CD14-positive monocyte (primary cell): ENCODE data around the gene AMACR. TPM values are rescaled to one million over a fixed set of nuclear protein-coding genes. Genes with fewer than 3 reads are reported as not detected.

Source experiments
- DNase-seq, 3 donors: peaks; one replicate each; pipeline ENCODE4 v3.0.0-alpha.2; 2011 to 2022
- H2AFZ ChIP-seq: 2 replicates; pipeline ENCODE4 v1.6.0; 2012; ENCODE audit warnings: mild to moderate bottlenecking, low read depth, low read length, inconsistent platforms; ENCODE audit not compliant: insufficient read depth, poor library complexity, severe bottlenecking
- H3K27ac ChIP-seq, 2 donors: 1 replicate in 1 of 2; 2 replicates in 1 of 2; pipeline ENCODE4 v1.5.1; 2012 to 2013; ENCODE audit warnings: low read length in 2 of 2, control low read depth in 1 of 2, inconsistent platforms in 1 of 2, low read depth in 1 of 2, mild to moderate bottlenecking in 1 of 2
- H3K27me3 ChIP-seq, 2 donors: one replicate each; pipeline versions ENCODE4 v1.6.0 to v1.6.1; 2011 to 2013; ENCODE audit warnings: low read length in 2 of 2; ENCODE audit not compliant: control insufficient read depth in 2 of 2, insufficient read depth in 2 of 2
- H3K36me3 ChIP-seq, 2 donors: replicated peaks in 1 of 2; 1 replicate in 1 of 2; 2 replicates in 1 of 2; pipeline versions ENCODE4 v1.5.1 to v1.6.1; 2012 to 2013; ENCODE audit warnings: low read length in 2 of 2, control low read depth in 1 of 2, inconsistent platforms in 1 of 2, mild to moderate bottlenecking in 1 of 2; ENCODE audit not compliant: insufficient read depth in 2 of 2, control insufficient read depth in 1 of 2
- H3K4me1 ChIP-seq, 2 donors: 1 replicate in 1 of 2; 2 replicates in 1 of 2; pipeline versions ENCODE4 v1.5.1 to v1.6.1; 2012 to 2013; ENCODE audit warnings: low read length in 2 of 2, control low read depth in 1 of 2, inconsistent platforms in 1 of 2, mild to moderate bottlenecking in 1 of 2, moderate library complexity in 1 of 2; ENCODE audit not compliant: insufficient read depth in 2 of 2, control insufficient read depth in 1 of 2
- H3K4me2 ChIP-seq: replicated peaks from 2 replicates; pipeline ENCODE3; 2012; ENCODE audit warnings: low read length, moderate library complexity, mild to moderate bottlenecking; ENCODE audit not compliant: poor library complexity, severe bottlenecking; ENCODE audit errors: extremely low read depth
- H3K4me3 ChIP-seq, 3 experiments: fragments of 200-600 bp in 1 of 3; sonication (generic) in 1 of 3; replicated peaks in 1 of 3; 1 replicate in 2 of 3; 2 replicates in 1 of 3; pipeline ENCODE4 v1.5.1; 2011 to 2013; ENCODE audit warnings: low read length in 3 of 3, mild to moderate bottlenecking in 3 of 3, control low read depth in 2 of 3, low read depth in 2 of 3, inconsistent platforms in 1 of 3, moderate library complexity in 1 of 3
- H3K79me2 ChIP-seq: 2 replicates; pipeline ENCODE4 v1.6.0; 2012; ENCODE audit warnings: mild to moderate bottlenecking, control low read depth, inconsistent platforms, low read length, moderate library complexity; ENCODE audit not compliant: insufficient read depth
- H3K9ac ChIP-seq: 2 replicates; pipeline ENCODE4 v1.6.0; 2017; ENCODE audit warnings: low read length, mild to moderate bottlenecking; ENCODE audit not compliant: insufficient read depth, poor library complexity, severe bottlenecking
- H3K9me3 ChIP-seq, 2 donors: replicated peaks in 1 of 2; 1 replicate in 1 of 2; 2 replicates in 1 of 2; pipeline versions ENCODE4 v1.5.1 to v1.6.1; 2012 to 2013; ENCODE audit warnings: low read length in 2 of 2, control low read depth in 1 of 2; ENCODE audit not compliant: control insufficient read depth in 1 of 2, insufficient read depth in 1 of 2
- H4K20me1 ChIP-seq: 2 replicates; pipeline ENCODE4 v1.6.0; 2012; ENCODE audit warnings: mild to moderate bottlenecking, low read length, control low read depth, moderate library complexity; ENCODE audit not compliant: insufficient read depth
- H3K27ac Mint-ChIP-seq, 7 donors: one replicate each; pipeline ENCODE4 v1.8.0; 2020; ENCODE audit warnings: mild to moderate bottlenecking in 7 of 7, mixed read lengths in 7 of 7, moderate library complexity in 6 of 7, inconsistent platforms in 2 of 7
- H3K27me3 Mint-ChIP-seq, 3 donors: one replicate each; pipeline ENCODE4 v1.8.0; 2021 to 2022; ENCODE audit warnings: low read depth in 3 of 3, mild to moderate bottlenecking in 3 of 3, mixed read lengths in 3 of 3, moderate library complexity in 3 of 3, inconsistent platforms in 1 of 3
- H3K36me3 Mint-ChIP-seq, 2 donors: one replicate each; pipeline ENCODE4 v1.8.0; 2020; ENCODE audit warnings: mixed read lengths in 2 of 2, inconsistent platforms in 1 of 2, mild to moderate bottlenecking in 1 of 2
- H3K4me1 Mint-ChIP-seq: one replicate; pipeline ENCODE4 v1.8.0; 2020; ENCODE audit warnings: mild to moderate bottlenecking, mixed read lengths
- H3K4me3 Mint-ChIP-seq, 2 donors: one replicate each; pipeline ENCODE4 v1.8.0; 2020; ENCODE audit warnings: mild to moderate bottlenecking in 2 of 2, mixed read lengths in 2 of 2, moderate library complexity in 1 of 2
- H3K9me3 Mint-ChIP-seq, 7 donors: one replicate each; pipeline ENCODE4 v1.8.0; 2020 to 2022; ENCODE audit warnings: mixed read lengths in 7 of 7, mild to moderate bottlenecking in 6 of 7, moderate library complexity in 6 of 7, inconsistent platforms in 2 of 7
- WGBS: methylation state at CpG from one replicate; pipeline ENCODE4 v1.1.5; 2013; ENCODE audit warnings: missing lambda C conversion rate; ENCODE audit not compliant: insufficient coverage; 5-methylcytosine and 5-hydroxymethylcytosine counted together
- intact Hi-C, 2 donors: fragments of 100-400 bp; cut with micrococcal nuclease; formaldehyde crosslinking; loops; one replicate each; pipeline versions ENCODE4 v1.15.0 to v1.15.1; 2023
- polyA plus RNA-seq, 3 donors: library from polyadenylated mRNA; depleted of rRNA in 1 of 3; unstranded in 2 of 3; stranded (reverse) in 1 of 3; fragments of 300-500 nt in 2 of 3; fragments of >200 nt in 1 of 3; fragmentation: Illumina TruSeq in 2 of 3; gene quantifications; 1 replicate in 2 of 3; 2 replicates in 1 of 3; pipeline ENCODE4 v1.2.3, GENCODE V29; 2012 to 2021
- TF ChIP-seq, protein P1 (sequence below): fragments of 200-600 bp; IDR thresholded peaks from one replicate; pipeline ENCODE4 v1.8.0; 2022; ENCODE audit warnings: antibody characterized with exemption, mild to moderate bottlenecking

Gene AMACR
- polyA plus RNA-seq, 3 donors = 1.2 to 6.1 (median 4.8) TPM

GRCh38 chr5:34016222-34016621, 8.4 kb upstream of the AMACR start:
- no peaks in the 10 kb centered on the region for H3K36me3 ChIP-seq
- no peak overlapping the region for H3K4me3 ChIP-seq
- H3K4me1 ChIP-seq = no peaks in the 10 kb centered on the region
- Mint-ChIP-seq H3K4me3 (no peak overlapping the region), H3K27me3 (peaks cover 0 to under 1% (median 0%) of the 10 kb centered on the region in 3 donors), H3K36me3 (peaks cover 6 to 14% of the 10 kb centered on the region in 2 donors), H3K9me3 (peaks cover 0 to 5% (median 0%) of the 10 kb centered on the region in 7 donors), H3K4me1 (no peaks in the 10 kb centered on the region), H3K27ac (no peak overlapping the region)
- H2AFZ ChIP-seq = no peak overlapping the region
- no peak overlapping the region for H3K9ac ChIP-seq
- no peaks in the 10 kb centered on the region for H3K9me3 ChIP-seq
- H3K79me2 ChIP-seq = no peaks in the 10 kb centered on the region
- H3K4me2 ChIP-seq = no peak overlapping the region
- intact Hi-C loops = no loop called here
- no peaks in the 10 kb centered on the region for H4K20me1 ChIP-seq
- no peaks in the 10 kb centered on the region for H3K27me3 ChIP-seq
- DNase-seq = no peak
- TF ChIP-seq, protein P1, sequence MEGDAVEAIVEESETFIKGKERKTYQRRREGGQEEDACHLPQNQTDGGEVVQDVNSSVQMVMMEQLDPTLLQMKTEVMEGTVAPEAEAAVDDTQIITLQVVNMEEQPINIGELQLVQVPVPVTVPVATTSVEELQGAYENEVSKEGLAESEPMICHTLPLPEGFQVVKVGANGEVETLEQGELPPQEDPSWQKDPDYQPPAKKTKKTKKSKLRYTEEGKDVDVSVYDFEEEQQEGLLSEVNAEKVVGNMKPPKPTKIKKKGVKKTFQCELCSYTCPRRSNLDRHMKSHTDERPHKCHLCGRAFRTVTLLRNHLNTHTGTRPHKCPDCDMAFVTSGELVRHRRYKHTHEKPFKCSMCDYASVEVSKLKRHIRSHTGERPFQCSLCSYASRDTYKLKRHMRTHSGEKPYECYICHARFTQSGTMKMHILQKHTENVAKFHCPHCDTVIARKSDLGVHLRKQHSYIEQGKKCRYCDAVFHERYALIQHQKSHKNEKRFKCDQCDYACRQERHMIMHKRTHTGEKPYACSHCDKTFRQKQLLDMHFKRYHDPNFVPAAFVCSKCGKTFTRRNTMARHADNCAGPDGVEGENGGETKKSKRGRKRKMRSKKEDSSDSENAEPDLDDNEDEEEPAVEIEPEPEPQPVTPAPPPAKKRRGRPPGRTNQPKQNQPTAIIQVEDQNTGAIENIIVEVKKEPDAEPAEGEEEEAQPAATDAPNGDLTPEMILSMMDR = no peak
- no peak overlapping the region for H3K27ac ChIP-seq
- WGBS = 100% methylated on average over 2 of the region's 5 CpGs

- H3K4me1 ChIP-seq = no peaks in the 10 kb centered on the region
- Mint-ChIP-seq H3K27me3 (peaks cover 0 to 3% (median 0%) of the 10 kb centered on the region in 3 donors), H3K4me3 (no peak overlapping the region), H3K9me3 (peaks cover 0 to 9% (median 0%) of the 10 kb centered on the region in 7 donors), H3K36me3 (peaks cover 3 to 8% of the 10 kb centered on the region in 2 donors), H3K4me1 (no peaks in the 10 kb centered on the region), H3K27ac (no peak overlapping the region)
- no peaks in the 10 kb centered on the region for H3K9me3 ChIP-seq
- TF ChIP-seq, protein P1 = no peak
- H4K20me1 ChIP-seq = no peaks in the 10 kb centered on the region
- no peak overlapping the region for H3K27ac ChIP-seq
- no peaks in the 10 kb centered on the region for H3K36me3 ChIP-seq
- H3K27me3 ChIP-seq = no peaks in the 10 kb centered on the region
- no peak for DNase-seq
- no peak overlapping the region for H3K4me2 ChIP-seq
- intact Hi-C loops = no loop called here
- H3K4me3 ChIP-seq = no peak overlapping the region
- WGBS = 100% methylated on average over 1 of the region's 4 CpGs
- H3K9ac ChIP-seq = no peak overlapping the region
- no peak overlapping the region for H2AFZ ChIP-seq
- H3K79me2 ChIP-seq = no peaks in the 10 kb centered on the region
Measured at GRCh38 chr5:34015120-34015822, 7.4 kb upstream of the AMACR start.
